Stimulated activated CD8-positive, alpha-beta memory T cell treated with anti-CD3 and anti-CD28 coated beads, Interleukin-7, amount 100 ng/mL, for 4 hours (primary cell): Measurements from ENCODE around the gene ADGRE2.
"Not testable (repeated sequence)": the region's sequence is repeated elsewhere in the genome, so short reads cannot be mapped to it uniquely, and the experiment has no call there.

ENCODE experiments used
- DNase-seq, 2 donors: peaks; one replicate each; pipeline ENCODE4 v3.0.0-alpha.2; 2020; ENCODE audit warnings: low read depth in 2 of 2

The ADGRE2 gene

GRCh38 chr19:14779151-14779550 lies 791 bp upstream of the ADGRE2 start:
- DNase-seq = no peak

- DNase-seq = not testable (repeated sequence)
Observed at GRCh38 chr19:14777645-14778044, 715 bp downstream of the ADGRE2 start.

GRCh38 chr19:14775869-14776586 lies 2.3 kb downstream of the ADGRE2 start:
- DNase-seq = no peak

- not testable (repeated sequence) for DNase-seq
Observed at GRCh38 chr19:14775326-14775725, 3.0 kb downstream of the ADGRE2 start.

GRCh38 chr19:14774373-14774772 lies 4.0 kb downstream of the ADGRE2 start:
- DNase-seq = no peak

GRCh38 chr19:14773722-14774121 lies 4.6 kb downstream of the ADGRE2 start:
- not testable (repeated sequence) for DNase-seq

GRCh38 chr19:14772995-14773394 lies 5.4 kb downstream of the ADGRE2 start:
- no peak for DNase-seq

- no peak for DNase-seq
Observed at GRCh38 chr19:14772467-14772866, 5.9 kb downstream of the ADGRE2 start.

GRCh38 chr19:14770944-14771839 lies 7.2 kb downstream of the ADGRE2 start:
- no peak for DNase-seq

GRCh38 chr19:14770136-14770535 lies 8.2 kb downstream of the ADGRE2 start:
- no peak for DNase-seq

- no peak for DNase-seq
Observed at GRCh38 chr19:14769201-14769600, 9.2 kb downstream of the ADGRE2 start.

GRCh38 chr19:14768001-14768400 lies 10.4 kb downstream of the ADGRE2 start:
- DNase-seq = no peak

- no peak for DNase-seq
Observed at GRCh38 chr19:14767466-14767971, 10.8 kb downstream of the ADGRE2 start.

GRCh38 chr19:14765841-14766240 lies 12.5 kb downstream of the ADGRE2 start:
- DNase-seq = not testable (repeated sequence)

GRCh38 chr19:14765403-14765802 lies 13.0 kb downstream of the ADGRE2 start:
- not testable (repeated sequence) for DNase-seq

GRCh38 chr19:14764401-14764800 lies 14.0 kb downstream of the ADGRE2 start:
- DNase-seq = no peak

GRCh38 chr19:14763497-14764145 lies 14.7 kb downstream of the ADGRE2 start:
- DNase-seq = no peak

GRCh38 chr19:14762111-14762510 lies 16.2 kb downstream of the ADGRE2 start:
- no peak for DNase-seq

GRCh38 chr19:14761607-14762006 lies 16.8 kb downstream of the ADGRE2 start:
- no peak for DNase-seq

GRCh38 chr19:14758816-14759215 lies 19.5 kb downstream of the ADGRE2 start:
- no peak for DNase-seq

- no peak for DNase-seq
Observed at GRCh38 chr19:14748601-14749000, 29.8 kb downstream of the ADGRE2 start.

GRCh38 chr19:14746886-14747285 lies 31.5 kb downstream of the ADGRE2 start:
- no peak for DNase-seq
